ENCODE results near the gene SMLR1.

GRCh38 chr6:130841128-130841728 lies 14.0 kb downstream of the SMLR1 start:
- TF ChIP-seq CTCF (IDR thresholded peaks at IDR 0.05), result no peak
- TF ChIP-seq POLR2A (IDR thresholded peaks at IDR 0.05), result no peak

Data from adrenal gland (tissue), 5 donors.